Panc1 (cell line): ENCODE measurements around the gene ENAH. TPM values are rescaled to one million over a fixed set of nuclear protein-coding genes. Genes with fewer than 3 reads are reported as not detected.

Experiments
- ATAC-seq: fragments of 200-7000 bp; cut with Tn5 transposase; 2 replicates; pipeline ENCODE4 v1.9.1; 2020; ENCODE audit warnings: mild to moderate bottlenecking, moderate library complexity
- BruUV-seq: library from RNA; stranded (reverse); fragments of 400-500 nt; replicated peaks from 2 replicates; lab custom pipeline; 2021; lab: Mats Ljungman, UMichigan
- CTCF ChIA-PET: fragments of 300-600 bp; sonication (Branson Sonifier 250); formaldehyde crosslinking; loops from one replicate; lab custom pipeline; 2022; ENCODE audit warnings: antibody characterized with exemption; lab: Charles Lee
- POLR2A ChIA-PET: fragments of 300-600 bp; sonication (Branson Sonifier 250); formaldehyde crosslinking; loops from one replicate; lab custom pipeline; 2022; ENCODE audit warnings: antibody characterized with exemption; lab: Charles Lee
- DNase-seq: peaks from one replicate; pipeline ENCODE4 v3.0.0-alpha.2; 2010; ENCODE audit warnings: low read depth, low spot score
- H3K27ac ChIP-seq: 2 replicates; pipeline ENCODE4 v1.5.1; 2011; ENCODE audit warnings: mild to moderate bottlenecking, low read length, inconsistent platforms
- H3K27me3 ChIP-seq: fragments of 200-500 bp; sonication (Bioruptor generic); 2 replicates; pipeline ENCODE4 v1.6.0; 2014; ENCODE audit warnings: low read length, inconsistent platforms; ENCODE audit not compliant: control insufficient read depth, insufficient read depth
- H3K36me3 ChIP-seq: fragments of 200-500 bp; sonication (Bioruptor generic); 2 replicates; pipeline ENCODE4 v1.5.1; 2014; ENCODE audit warnings: inconsistent platforms, mild to moderate bottlenecking, low read length, moderate library complexity; ENCODE audit not compliant: control insufficient read depth, insufficient read depth
- H3K4me1 ChIP-seq: 2 replicates; pipeline ENCODE4 v1.5.1; 2011; ENCODE audit warnings: inconsistent platforms, mild to moderate bottlenecking, low read length, moderate library complexity; ENCODE audit not compliant: control insufficient read depth, insufficient read depth
- H3K4me3 ChIP-seq, 2 experiments: 2 replicates each; pipeline ENCODE4 v1.5.1; 2011 to 2012; ENCODE audit warnings: low read depth in 2 of 2, low read length in 2 of 2, mild to moderate bottlenecking in 2 of 2, inconsistent platforms in 1 of 2, moderate library complexity in 1 of 2
- H3K9me3 ChIP-seq: fragments of 200-500 bp; sonication (Bioruptor generic); 2 replicates; pipeline ENCODE4 v1.5.1; 2014; ENCODE audit warnings: low read depth, mild to moderate bottlenecking, inconsistent platforms, low read length, moderate library complexity; ENCODE audit not compliant: control insufficient read depth, insufficient read depth
- CTCF ChIP-seq: fragments of 450-650 bp; IDR thresholded peaks from 2 replicates; pipeline ENCODE4 v1.5.1; 2017; ENCODE audit warnings: mild to moderate bottlenecking
- POLR2AphosphoS5 ChIP-seq: IDR thresholded peaks from 2 replicates; pipeline ENCODE4 v1.6.1; 2012; ENCODE audit warnings: mild to moderate bottlenecking, low read depth, low read length, moderate library complexity
- REST ChIP-seq, 2 experiments: IDR thresholded peaks; 2 replicates each; pipeline ENCODE4 v1.6.1; 2011 to 2012; ENCODE audit warnings: low read depth in 2 of 2, control low read depth in 1 of 2, low read length in 1 of 2, mild to moderate bottlenecking in 1 of 2, moderate library complexity in 1 of 2; ENCODE audit not compliant: insufficient read depth in 1 of 2
- SIN3A ChIP-seq: IDR thresholded peaks from 2 replicates; pipeline ENCODE4 v1.6.1; 2012; ENCODE audit warnings: low read depth, mild to moderate bottlenecking, low read length, moderate library complexity, borderline replicate concordance; ENCODE audit not compliant: insufficient read depth
- TCF7L2 ChIP-seq: IDR thresholded peaks from 2 replicates; pipeline ENCODE4 v1.6.1; 2011; ENCODE audit warnings: mild to moderate bottlenecking, low read depth, low read length, inconsistent platforms
- in situ Hi-C: cut with HindIII; loops from 2 replicates; pipeline ENCODE4 v1.10.0; 2016; ENCODE audit warnings: low sequenced_read_pairs, low pct_unique_long_range_greater_than_20kb
- intact Hi-C: fragments of 100-400 bp; cut with micrococcal nuclease; formaldehyde crosslinking; loops from one replicate; pipeline ENCODE4 v1.10.0; 2022; ENCODE audit not compliant: unreplicated experiment
- total RNA-seq: library from RNA; stranded (reverse); gene quantifications from one replicate; pipeline ENCODE4 v1.2.1, GENCODE V29; 2021; ENCODE audit not compliant: unreplicated experiment

The ENAH gene
- total RNA-seq, 1 experiment from 2014 or later, result 133 TPM

- in situ Hi-C loops, result no loop called here
- no TSS peak for BruUV-seq
Measured at GRCh38 chr1:225535280-225535679, 117.6 kb downstream of the ENAH start.

GRCh38 chr1:225534772-225535171, 118.2 kb downstream of the ENAH start:
- no peak overlapping the region for H3K4me3 ChIP-seq
- TF ChIP-seq CTCF, result no peak
- TF ChIP-seq REST (IDR thresholded peaks at IDR 0.05; ENCODE audit: insufficient read depth in 1 of 2, low read depth in 2 of 2, low read length in 1 of 2), result no peak
- no peak for TF ChIP-seq POLR2AphosphoS5
- no peak for TF ChIP-seq SIN3A
- TF ChIP-seq TCF7L2, result no peak
- no peaks in the 10 kb centered on the region for H3K27me3 ChIP-seq
- H3K36me3 ChIP-seq, result peaks cover 2% of the 10 kb centered on the region
- in situ Hi-C loops (no loop called here), intact Hi-C loops (no loop called here)
- H3K9me3 ChIP-seq, result no peaks in the 10 kb centered on the region
- CTCF ChIA-PET, result no interaction called here
- H3K4me1 ChIP-seq, result peaks cover 11% of the 10 kb centered on the region
- no TSS peak for BruUV-seq
- ATAC-seq, result no peak
- no peak for DNase-seq
- no peak overlapping the region for H3K27ac ChIP-seq
- POLR2A ChIA-PET, result no interaction called here

More at GRCh38 chr1:225535280-225535679, 117.6 kb downstream of the ENAH start:
- intact Hi-C loops, result no loop called here
- TF ChIP-seq POLR2AphosphoS5, result no peak
- no peak for TF ChIP-seq REST (IDR thresholded peaks at IDR 0.05; ENCODE audit: insufficient read depth in 1 of 2, low read depth in 2 of 2, low read length in 1 of 2)
- no peak for TF ChIP-seq TCF7L2
- no peak for TF ChIP-seq SIN3A
- TF ChIP-seq CTCF, result no peak
- Histone ChIP-seq H3K27ac (no peak overlapping the region), H3K9me3 (no peaks in the 10 kb centered on the region), H3K27me3 (no peaks in the 10 kb centered on the region), H3K4me1 (peaks cover 11% of the 10 kb centered on the region), H3K4me3 (no peak overlapping the region), H3K36me3 (peaks cover 2% of the 10 kb centered on the region)
- POLR2A ChIA-PET, result interaction anchor here (0.6 kb wide), 1 partner anchor 128 kb away, joined by 3 read pairs; no protein-coding TSS in a partner anchor
- ATAC-seq, result no peak
- no peak for DNase-seq
- CTCF ChIA-PET, result no interaction called here
